ENCODE results near the gene CACNA1G. TPM values are rescaled to one million over a fixed set of nuclear protein-coding genes. Genes with fewer than 3 reads are reported as not detected.

CACNA1G gene
- total RNA-seq, 2 donors from 2014 or later, result 0.07 to 0.14 TPM

- Mint-ChIP-seq H3K36me3 (ENCODE audit: insufficient read depth in 2 of 2) (no peaks in the 10 kb centered on the region), H3K4me1 (ENCODE audit: low read depth) (peaks cover 22% of the 10 kb centered on the region), H3K27me3 (ENCODE audit: low read depth) (peaks cover 6% of the 10 kb centered on the region), H3K4me3 (no peak overlapping the region), H3K9me3 (no peaks in the 10 kb centered on the region), H3K27ac (peak overlapping the region; percentile 40)
- DNase-seq (no peak), ATAC-seq (replicated peaks in 1 of 2) (no peak)
Measured at GRCh38 chr17:50662632-50663225, 102.2 kb downstream of the CACNA1G start.

GRCh38 chr17:50663812-50664374 is 103.4 kb downstream of the CACNA1G start:
- ATAC-seq (replicated peaks in 1 of 2), result no peak
- H3K4me3 Mint-ChIP-seq, result no peak overlapping the region
- no peak for DNase-seq
- H3K27me3 Mint-ChIP-seq (ENCODE audit: low read depth), result no peaks in the 10 kb centered on the region
- H3K27ac Mint-ChIP-seq, result no peak overlapping the region
- no peaks in the 10 kb centered on the region for H3K36me3 Mint-ChIP-seq (ENCODE audit: insufficient read depth in 2 of 2)
- no peaks in the 10 kb centered on the region for H3K9me3 Mint-ChIP-seq
- peaks cover 22% of the 10 kb centered on the region for H3K4me1 Mint-ChIP-seq (ENCODE audit: low read depth)

- Mint-ChIP-seq H3K27me3 (ENCODE audit: low read depth) (no peaks in the 10 kb centered on the region), H3K36me3 (ENCODE audit: insufficient read depth in 2 of 2) (no peaks in the 10 kb centered on the region), H3K27ac (no peak overlapping the region), H3K9me3 (no peaks in the 10 kb centered on the region), H3K4me3 (no peak overlapping the region), H3K4me1 (ENCODE audit: low read depth) (peaks cover 22% of the 10 kb centered on the region)
- ATAC-seq (replicated peaks in 1 of 2) (no peak), DNase-seq (no peak)
Measured at GRCh38 chr17:50664788-50665458, 104.4 kb downstream of the CACNA1G start.

DNA sequence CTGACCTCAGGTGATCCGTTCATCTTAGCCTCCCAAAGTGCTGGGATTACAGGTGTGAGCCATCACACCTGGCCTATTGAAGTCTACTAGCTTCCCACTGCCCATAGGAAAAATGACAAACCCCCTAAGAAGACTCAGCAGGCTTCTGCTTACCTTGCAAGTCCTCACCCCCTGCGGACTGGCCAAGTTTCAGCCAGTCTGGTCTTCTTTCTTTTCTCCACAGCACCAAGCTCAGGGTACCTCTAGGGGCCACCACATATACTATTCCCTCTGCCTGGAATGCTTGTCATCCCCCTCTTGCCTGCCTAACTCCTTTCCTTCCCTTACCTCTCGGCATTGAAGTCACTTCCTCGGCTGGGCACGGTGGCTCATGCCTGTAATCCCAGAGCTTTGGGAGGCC is 105.3 kb downstream of the CACNA1G start:
- DNase-seq (no peak), ATAC-seq (replicated peaks in 1 of 2) (no peak)
- Mint-ChIP-seq H3K4me3 (no peak overlapping the region), H3K4me1 (ENCODE audit: low read depth) (peaks cover 20% of the 10 kb centered on the region), H3K27me3 (ENCODE audit: low read depth) (no peaks in the 10 kb centered on the region), H3K27ac (no peak overlapping the region), H3K36me3 (ENCODE audit: insufficient read depth in 2 of 2) (no peaks in the 10 kb centered on the region), H3K9me3 (no peaks in the 10 kb centered on the region)

DNA sequence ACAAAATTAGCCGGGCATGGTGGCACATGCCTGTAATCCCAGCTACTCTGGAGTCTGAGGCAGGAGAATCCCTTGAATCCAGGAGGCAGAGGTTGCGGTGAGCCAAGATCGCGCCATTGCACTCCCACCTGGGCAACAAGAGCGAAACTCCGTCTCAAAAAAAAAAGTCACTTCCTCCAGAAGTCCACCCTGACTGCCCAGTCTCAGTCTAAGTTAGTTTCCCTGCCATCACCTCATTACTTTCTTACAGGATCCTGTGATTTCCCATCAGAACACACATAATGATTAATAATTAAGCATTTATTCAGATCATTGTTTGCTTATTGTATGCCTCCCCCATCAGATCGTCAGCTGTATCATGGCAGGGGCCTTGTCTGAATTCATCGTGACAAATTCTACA is 105.8 kb downstream of the CACNA1G start:
- no peaks in the 10 kb centered on the region for H3K36me3 Mint-ChIP-seq (ENCODE audit: insufficient read depth in 2 of 2)
- H3K27ac Mint-ChIP-seq, result no peak overlapping the region
- no peak overlapping the region for H3K4me3 Mint-ChIP-seq
- peaks cover 15% of the 10 kb centered on the region for H3K4me1 Mint-ChIP-seq (ENCODE audit: low read depth)
- H3K27me3 Mint-ChIP-seq (ENCODE audit: low read depth), result no peaks in the 10 kb centered on the region
- no peaks in the 10 kb centered on the region for H3K9me3 Mint-ChIP-seq
- DNase-seq (no peak), ATAC-seq (replicated peaks in 1 of 2) (no peak)

DNA sequence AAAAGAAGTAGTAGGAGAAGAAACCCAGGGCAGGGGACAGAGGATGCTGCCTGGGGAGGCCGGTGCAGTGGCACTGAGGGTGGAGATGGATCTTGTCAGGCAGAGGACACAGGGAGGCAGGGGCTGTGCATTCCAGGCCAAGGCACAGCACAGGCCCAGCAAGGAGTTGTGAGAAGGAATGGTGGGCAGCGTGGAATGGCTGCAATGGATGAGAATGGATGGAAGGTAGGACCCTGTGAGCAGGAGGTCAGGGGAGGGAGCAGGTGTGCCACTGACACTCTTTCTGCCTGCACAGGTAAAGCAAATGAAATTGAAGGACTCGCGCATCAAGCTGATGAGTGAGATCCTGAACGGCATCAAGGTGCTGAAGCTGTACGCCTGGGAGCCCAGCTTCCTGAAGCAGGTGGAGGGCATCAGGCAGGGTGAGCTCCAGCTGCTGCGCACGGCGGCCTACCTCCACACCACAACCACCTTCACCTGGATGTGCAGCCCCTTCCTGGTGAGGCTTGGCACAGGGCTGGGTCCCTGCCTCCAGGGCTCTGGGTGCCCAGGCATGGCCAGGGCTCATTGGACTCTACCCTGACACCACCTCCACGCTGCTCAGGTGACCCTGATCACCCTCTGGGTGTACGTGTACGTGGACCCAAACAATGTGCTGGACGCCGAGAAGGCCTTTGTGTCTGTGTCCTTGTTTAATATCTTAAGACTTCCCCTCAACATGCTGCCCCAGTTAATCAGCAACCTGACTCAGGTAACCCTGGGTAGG is 106.9 kb downstream of the CACNA1G start:
- H3K36me3 Mint-ChIP-seq (ENCODE audit: insufficient read depth in 2 of 2), result no peaks in the 10 kb centered on the region
- no peak overlapping the region for H3K4me3 Mint-ChIP-seq
- H3K27ac Mint-ChIP-seq, result no peak overlapping the region
- no peak for ATAC-seq (replicated peaks in 1 of 2)
- peaks cover 4% of the 10 kb centered on the region for H3K4me1 Mint-ChIP-seq (ENCODE audit: low read depth)
- no peaks in the 10 kb centered on the region for H3K27me3 Mint-ChIP-seq (ENCODE audit: low read depth)
- no peaks in the 10 kb centered on the region for H3K9me3 Mint-ChIP-seq
- no peak for DNase-seq

GRCh38 chr17:50668025-50668837 is 107.7 kb downstream of the CACNA1G start:
- DNase-seq (no peak), ATAC-seq (replicated peaks in 1 of 2) (no peak)
- no peaks in the 10 kb centered on the region for H3K4me1 Mint-ChIP-seq (ENCODE audit: low read depth)
- H3K9me3 Mint-ChIP-seq, result no peaks in the 10 kb centered on the region
- H3K27ac Mint-ChIP-seq, result no peak overlapping the region
- H3K27me3 Mint-ChIP-seq (ENCODE audit: low read depth), result no peaks in the 10 kb centered on the region
- no peaks in the 10 kb centered on the region for H3K36me3 Mint-ChIP-seq (ENCODE audit: insufficient read depth in 2 of 2)
- no peak overlapping the region for H3K4me3 Mint-ChIP-seq

- H3K27me3 Mint-ChIP-seq (ENCODE audit: low read depth), result no peaks in the 10 kb centered on the region
- DNase-seq (no peak), ATAC-seq (replicated peaks in 1 of 2) (no peak)
- no peak overlapping the region for H3K4me3 Mint-ChIP-seq
- no peak overlapping the region for H3K27ac Mint-ChIP-seq
- H3K4me1 Mint-ChIP-seq (ENCODE audit: low read depth), result no peaks in the 10 kb centered on the region
- no peaks in the 10 kb centered on the region for H3K9me3 Mint-ChIP-seq
- H3K36me3 Mint-ChIP-seq (ENCODE audit: insufficient read depth in 2 of 2), result no peaks in the 10 kb centered on the region
Measured at GRCh38 chr17:50668838-50669581, 108.5 kb downstream of the CACNA1G start.

GRCh38 chr17:50672071-50672470 is 111.6 kb downstream of the CACNA1G start:
- H3K36me3 Mint-ChIP-seq (ENCODE audit: insufficient read depth in 2 of 2), result no peaks in the 10 kb centered on the region
- ATAC-seq (replicated peaks in 1 of 2) (no peak), DNase-seq (no peak)
- no peak overlapping the region for H3K4me3 Mint-ChIP-seq
- H3K9me3 Mint-ChIP-seq, result no peaks in the 10 kb centered on the region
- H3K27me3 Mint-ChIP-seq (ENCODE audit: low read depth), result peaks cover 2% of the 10 kb centered on the region
- H3K4me1 Mint-ChIP-seq (ENCODE audit: low read depth), result no peaks in the 10 kb centered on the region
- H3K27ac Mint-ChIP-seq, result no peak overlapping the region

DNA sequence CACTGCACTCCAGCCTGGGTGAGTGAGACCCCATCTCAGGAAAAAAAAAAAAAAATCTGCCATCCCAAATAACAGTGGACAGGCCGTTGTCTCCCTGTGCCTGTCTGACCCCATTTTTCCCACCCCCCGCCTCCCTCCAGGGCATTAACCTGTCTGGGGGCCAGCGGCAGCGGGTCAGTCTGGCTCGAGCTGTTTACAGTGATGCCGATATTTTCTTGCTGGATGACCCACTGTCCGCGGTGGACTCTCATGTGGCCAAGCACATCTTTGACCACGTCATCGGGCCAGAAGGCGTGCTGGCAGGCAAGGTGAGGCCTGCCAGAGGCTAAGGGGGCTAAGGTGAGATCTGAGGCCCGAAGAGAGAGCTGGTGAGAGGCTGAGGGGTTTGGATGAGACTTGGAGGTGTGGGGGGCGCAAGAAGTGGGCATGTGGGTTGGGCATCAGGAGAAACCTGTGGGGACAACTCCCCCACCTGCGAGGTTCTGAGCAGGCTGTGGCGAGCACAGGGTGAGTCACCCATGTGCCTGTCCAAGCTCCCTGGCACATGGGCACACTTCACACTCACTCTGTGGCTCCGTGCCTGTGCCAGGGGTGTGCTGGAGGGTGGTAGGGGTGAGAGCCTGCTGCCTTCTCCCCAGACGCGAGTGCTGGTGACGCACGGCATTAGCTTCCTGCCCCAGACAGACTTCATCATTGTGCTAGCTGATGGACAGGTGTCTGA is 112.5 kb downstream of the CACNA1G start:
- Mint-ChIP-seq H3K4me1 (ENCODE audit: low read depth) (no peaks in the 10 kb centered on the region), H3K4me3 (no peak overlapping the region), H3K27me3 (ENCODE audit: low read depth) (peaks cover 7% of the 10 kb centered on the region), H3K27ac (no peak overlapping the region), H3K36me3 (ENCODE audit: insufficient read depth in 2 of 2) (no peaks in the 10 kb centered on the region), H3K9me3 (no peaks in the 10 kb centered on the region)
- DNase-seq, result no peak
- no peak for ATAC-seq (replicated peaks in 1 of 2)

DNA sequence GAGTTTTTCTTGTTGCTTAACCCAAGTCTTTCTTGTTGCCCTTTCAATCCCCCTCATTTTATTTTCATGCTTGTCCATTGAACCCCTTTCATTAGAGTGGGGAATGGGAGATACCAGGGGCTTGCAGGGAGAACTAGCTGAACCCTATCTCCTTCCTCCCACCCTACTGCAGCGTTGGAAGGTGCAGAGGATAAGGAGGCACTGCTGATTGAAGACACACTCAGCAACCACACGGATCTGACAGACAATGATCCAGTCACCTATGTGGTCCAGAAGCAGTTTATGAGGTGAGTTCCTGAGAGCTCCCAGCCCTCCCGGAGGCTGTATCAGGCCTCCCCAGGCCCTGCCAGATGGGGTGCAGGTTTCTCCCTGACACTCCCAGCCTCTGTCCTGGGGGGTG is 114.7 kb downstream of the CACNA1G start:
- Mint-ChIP-seq H3K27me3 (ENCODE audit: low read depth) (peaks cover 13% of the 10 kb centered on the region), H3K27ac (no peak overlapping the region), H3K9me3 (no peaks in the 10 kb centered on the region), H3K36me3 (ENCODE audit: insufficient read depth in 2 of 2) (no peaks in the 10 kb centered on the region), H3K4me3 (no peak overlapping the region), H3K4me1 (ENCODE audit: low read depth) (no peaks in the 10 kb centered on the region)
- ATAC-seq (replicated peaks in 1 of 2) (no peak), DNase-seq (no peak)

DNA sequence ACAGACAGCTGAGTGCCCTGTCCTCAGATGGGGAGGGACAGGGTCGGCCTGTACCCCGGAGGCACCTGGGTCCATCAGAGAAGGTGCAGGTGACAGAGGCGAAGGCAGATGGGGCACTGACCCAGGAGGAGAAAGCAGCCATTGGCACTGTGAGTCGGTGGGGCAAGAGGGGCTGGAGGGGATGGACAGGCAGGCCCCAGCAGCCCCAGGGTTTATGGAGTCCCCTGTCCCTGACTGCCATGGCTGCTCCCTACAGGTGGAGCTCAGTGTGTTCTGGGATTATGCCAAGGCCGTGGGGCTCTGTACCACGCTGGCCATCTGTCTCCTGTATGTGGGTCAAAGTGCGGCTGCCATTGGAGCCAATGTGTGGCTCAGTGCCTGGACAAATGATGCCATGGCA is 115.1 kb downstream of the CACNA1G start:
- Mint-ChIP-seq H3K36me3 (ENCODE audit: insufficient read depth in 2 of 2) (no peaks in the 10 kb centered on the region), H3K27ac (no peak overlapping the region), H3K9me3 (no peaks in the 10 kb centered on the region), H3K27me3 (ENCODE audit: low read depth) (peaks cover 18% of the 10 kb centered on the region), H3K4me3 (no peak overlapping the region), H3K4me1 (ENCODE audit: low read depth) (no peaks in the 10 kb centered on the region)
- ATAC-seq (replicated peaks in 1 of 2) (no peak), DNase-seq (no peak)
